HG03066 (cell line): ENCODE data around the gene PARN.
"Not testable (repeated sequence)": the region's sequence is repeated elsewhere in the genome, so short reads cannot be mapped to it uniquely, and the experiment has no call there.

ENCODE experiments used
- ATAC-seq: cut with Tn5 transposase; IDR thresholded peaks from one replicate; pipeline ENCODE4 v1.9.1; 2021; ENCODE audit warnings: low read depth; ENCODE audit not compliant: unreplicated experiment

The PARN gene

GRCh38 chr16:14576532-14576931 is 53.5 kb downstream of the PARN start:
- ATAC-seq: no peak

GRCh38 chr16:14576069-14576468 is 54.0 kb downstream of the PARN start:
- no peak for ATAC-seq

GRCh38 chr16:14574698-14575415 is 55.2 kb downstream of the PARN start:
- not testable (repeated sequence) for ATAC-seq

- ATAC-seq: no peak
These were observed 57.5 kb downstream of the PARN start for GRCh38 chr16:14572535-14572934.

- ATAC-seq: no peak
These were observed 60.8 kb downstream of the PARN start for GRCh38 chr16:14569213-14569612.

GRCh38 chr16:14566599-14566998 is 63.5 kb downstream of the PARN start:
- ATAC-seq: no peak

- no peak for ATAC-seq
These were observed 64.4 kb downstream of the PARN start for GRCh38 chr16:14565688-14566025.

GRCh38 chr16:14564861-14565687 is 65.0 kb downstream of the PARN start:
- ATAC-seq: no peak

- no peak for ATAC-seq
These were observed 65.7 kb downstream of the PARN start for GRCh38 chr16:14564323-14564722.

- no peak for ATAC-seq
These were observed 67.2 kb downstream of the PARN start for GRCh38 chr16:14562691-14563491.

GRCh38 chr16:14560523-14560922 is 69.5 kb downstream of the PARN start:
- ATAC-seq: no peak

GRCh38 chr16:14559809-14560241 is 70.2 kb downstream of the PARN start:
- no peak for ATAC-seq

- ATAC-seq: no peak
These were observed 76.6 kb downstream of the PARN start for GRCh38 chr16:14553447-14553846.

GRCh38 chr16:14549789-14550153 is 80.3 kb downstream of the PARN start:
- no peak for ATAC-seq

GRCh38 chr16:14548933-14549788 is 80.9 kb downstream of the PARN start:
- ATAC-seq: no peak

GRCh38 chr16:14545346-14545884 is 84.6 kb downstream of the PARN start:
- ATAC-seq: no peak

- not testable (repeated sequence) for ATAC-seq
These were observed 85.2 kb downstream of the PARN start for GRCh38 chr16:14544846-14545245.

- no peak for ATAC-seq
These were observed 90.4 kb downstream of the PARN start for GRCh38 chr16:14539631-14540030.

GRCh38 chr16:14539156-14539555 is 90.9 kb downstream of the PARN start:
- ATAC-seq: no peak

- ATAC-seq: no peak
These were observed 91.5 kb downstream of the PARN start for GRCh38 chr16:14538604-14539003.
